ENCODE measurements around the gene SCN1A.
"Not testable (repeated sequence)": the region's sequence is repeated elsewhere in the genome, so short reads cannot be mapped to it uniquely, and the experiment has no call there.

The SCN1A gene

GRCh38 chr2:166135152-166135848 is 7.5 kb upstream of the SCN1A start:
- no peak for DNase-seq (ENCODE audit: low read depth)

- DNase-seq (ENCODE audit: low read depth) = no peak
Measured at GRCh38 chr2:166134252-166135151, 6.7 kb upstream of the SCN1A start.

GRCh38 chr2:166133653-166134052 is 5.8 kb upstream of the SCN1A start:
- no peak for DNase-seq (ENCODE audit: low read depth)

GRCh38 chr2:166128156-166128505 is 311 bp upstream of the SCN1A start:
- no peak for DNase-seq (ENCODE audit: low read depth)

- DNase-seq (ENCODE audit: low read depth) = no peak
Measured at GRCh38 chr2:166126007-166126639, 1.7 kb downstream of the SCN1A start.

GRCh38 chr2:166125557-166125956 is 2.3 kb downstream of the SCN1A start:
- no peak for DNase-seq (ENCODE audit: low read depth)

- no peak for DNase-seq (ENCODE audit: low read depth)
Measured at GRCh38 chr2:166118180-166118579, 9.6 kb downstream of the SCN1A start.

- DNase-seq (ENCODE audit: low read depth) = no peak
Measured at GRCh38 chr2:166117491-166117890, 10.3 kb downstream of the SCN1A start.

GRCh38 chr2:166115589-166115988 is 12.2 kb downstream of the SCN1A start:
- no peak for DNase-seq (ENCODE audit: low read depth)

- DNase-seq (ENCODE audit: low read depth) = no peak
Measured at GRCh38 chr2:166112193-166112605, 15.6 kb downstream of the SCN1A start.

GRCh38 chr2:166106431-166107015 is 21.3 kb downstream of the SCN1A start:
- DNase-seq (ENCODE audit: low read depth) = no peak

- DNase-seq (ENCODE audit: low read depth) = no peak
Measured at GRCh38 chr2:166104773-166105172, 23.0 kb downstream of the SCN1A start.

- DNase-seq (ENCODE audit: low read depth) = no peak
Measured at GRCh38 chr2:166104084-166104483, 23.7 kb downstream of the SCN1A start.

GRCh38 chr2:166103277-166103676 is 24.5 kb downstream of the SCN1A start:
- not testable (repeated sequence) for DNase-seq (ENCODE audit: low read depth)

- no peak for DNase-seq (ENCODE audit: low read depth)
Measured at GRCh38 chr2:166094325-166094724, 33.5 kb downstream of the SCN1A start.

- DNase-seq (ENCODE audit: low read depth) = no peak
Measured at GRCh38 chr2:166092889-166093288, 34.9 kb downstream of the SCN1A start.

- DNase-seq (ENCODE audit: low read depth) = no peak
Measured at GRCh38 chr2:166091439-166091838, 36.4 kb downstream of the SCN1A start.

- no peak for DNase-seq (ENCODE audit: low read depth)
Measured at GRCh38 chr2:166090908-166091307, 36.9 kb downstream of the SCN1A start.

GRCh38 chr2:166090346-166090745 is 37.5 kb downstream of the SCN1A start:
- no peak for DNase-seq (ENCODE audit: low read depth)

- DNase-seq (ENCODE audit: low read depth) = no peak
Measured at GRCh38 chr2:166088634-166089033, 39.2 kb downstream of the SCN1A start.

- DNase-seq (ENCODE audit: low read depth) = no peak
Measured at GRCh38 chr2:166084301-166084700, 43.5 kb downstream of the SCN1A start.

GRCh38 chr2:166082736-166083135 is 45.1 kb downstream of the SCN1A start:
- no peak for DNase-seq (ENCODE audit: low read depth)

- DNase-seq (ENCODE audit: low read depth) = no peak
Measured at GRCh38 chr2:166081852-166082251, 46.0 kb downstream of the SCN1A start.

Data from stimulated activated CD8-positive, alpha-beta memory T cell treated with anti-CD3 and anti-CD28 coated beads, Interleukin-12 subunit alpha, Interleukin-12 subunit beta, amount 100 ng/mL, for 4 hours (primary cell).